ENCODE data around the gene TRAF4. TPM values are rescaled to one million over a fixed set of nuclear protein-coding genes. Genes with fewer than 3 reads are reported as not detected.
"Not testable (repeated sequence)": the region's sequence is repeated elsewhere in the genome, so short reads cannot be mapped to it uniquely, and the experiment has no call there.

TRAF4 gene
- total RNA-seq, 1 donor from 2014 or later = 178 TPM

GRCh38 chr17:28765038-28765437 is 21.2 kb downstream of the TRAF4 start:
- Mint-ChIP-seq H3K27me3 (ENCODE audit: insufficient read depth) (no peaks in the 10 kb centered on the region), H3K27ac (peak overlapping the region; percentile 52), H3K4me1 (ENCODE audit: low read depth) (peaks cover 26% of the 10 kb centered on the region), H3K36me3 (ENCODE audit: low read depth) (peaks cover 10% of the 10 kb centered on the region), H3K4me3 (no peak overlapping the region), H3K9me3 (no peaks in the 10 kb centered on the region)
- DNase-seq (ENCODE audit: low spot score) = no peak
- intact Hi-C loops (cut with micrococcal nuclease) = loop anchor here (10.0 kb wide), 1 partner anchor 350 kb away; no protein-coding TSS in a partner anchor

- Mint-ChIP-seq H3K27me3 (ENCODE audit: insufficient read depth) (no peaks in the 10 kb centered on the region), H3K9me3 (no peaks in the 10 kb centered on the region), H3K4me3 (no peak overlapping the region), H3K36me3 (ENCODE audit: low read depth) (peaks cover 16% of the 10 kb centered on the region), H3K4me1 (ENCODE audit: low read depth) (peaks cover 20% of the 10 kb centered on the region), H3K27ac (no peak overlapping the region)
- intact Hi-C loops (cut with micrococcal nuclease) = no loop called here
- no peak for DNase-seq (ENCODE audit: low spot score)
Measured at GRCh38 chr17:28773736-28774135, 29.9 kb downstream of the TRAF4 start.

- no peak for DNase-seq (ENCODE audit: low spot score)
- intact Hi-C loops (cut with micrococcal nuclease) = no loop called here
- H3K4me3 Mint-ChIP-seq = no peak overlapping the region
- H3K9me3 Mint-ChIP-seq = no peaks in the 10 kb centered on the region
- no peak overlapping the region for H3K27ac Mint-ChIP-seq
- H3K36me3 Mint-ChIP-seq (ENCODE audit: low read depth) = peaks cover 20% of the 10 kb centered on the region
- H3K4me1 Mint-ChIP-seq (ENCODE audit: low read depth) = peaks cover 24% of the 10 kb centered on the region
- no peaks in the 10 kb centered on the region for H3K27me3 Mint-ChIP-seq (ENCODE audit: insufficient read depth)
Measured at GRCh38 chr17:28774206-28774605, 30.4 kb downstream of the TRAF4 start.

- intact Hi-C loops (cut with micrococcal nuclease) = no loop called here
- no peak overlapping the region for H3K4me3 Mint-ChIP-seq
- H3K36me3 Mint-ChIP-seq (ENCODE audit: low read depth) = peaks cover 21% of the 10 kb centered on the region
- no peak for DNase-seq (ENCODE audit: low spot score)
- H3K4me1 Mint-ChIP-seq (ENCODE audit: low read depth) = peaks cover 25% of the 10 kb centered on the region
- no peaks in the 10 kb centered on the region for H3K9me3 Mint-ChIP-seq
- H3K27me3 Mint-ChIP-seq (ENCODE audit: insufficient read depth) = no peaks in the 10 kb centered on the region
- H3K27ac Mint-ChIP-seq = peak overlapping the region; percentile 44
Measured at GRCh38 chr17:28777178-28777577, 33.4 kb downstream of the TRAF4 start.

GRCh38 chr17:28779601-28780000 is 35.8 kb downstream of the TRAF4 start:
- H3K4me3 Mint-ChIP-seq; H3K27ac Mint-ChIP-seq; DNase-seq (ENCODE audit: low spot score); H3K27me3 Mint-ChIP-seq (ENCODE audit: insufficient read depth); intact Hi-C loops (cut with micrococcal nuclease); H3K9me3 Mint-ChIP-seq: not testable (repeated sequence)
- H3K4me1 Mint-ChIP-seq (ENCODE audit: low read depth) = peaks cover 25% of the 10 kb centered on the region
- peaks cover 15% of the 10 kb centered on the region for H3K36me3 Mint-ChIP-seq (ENCODE audit: low read depth)

GRCh38 chr17:28783161-28783560 is 39.4 kb downstream of the TRAF4 start:
- H3K36me3 Mint-ChIP-seq (ENCODE audit: low read depth) = peaks cover 7% of the 10 kb centered on the region
- H3K27me3 Mint-ChIP-seq (ENCODE audit: insufficient read depth) = no peaks in the 10 kb centered on the region
- no peaks in the 10 kb centered on the region for H3K9me3 Mint-ChIP-seq
- H3K27ac Mint-ChIP-seq = no peak overlapping the region
- no peak overlapping the region for H3K4me3 Mint-ChIP-seq
- DNase-seq (ENCODE audit: low spot score) = no peak
- intact Hi-C loops (cut with micrococcal nuclease) = no loop called here
- H3K4me1 Mint-ChIP-seq (ENCODE audit: low read depth) = peaks cover 9% of the 10 kb centered on the region

GRCh38 chr17:28788100-28788499 is 44.3 kb downstream of the TRAF4 start:
- Mint-ChIP-seq H3K27me3 (ENCODE audit: insufficient read depth) (no peaks in the 10 kb centered on the region), H3K27ac (no peak overlapping the region), H3K36me3 (ENCODE audit: low read depth) (peaks cover 4% of the 10 kb centered on the region), H3K9me3 (no peaks in the 10 kb centered on the region), H3K4me3 (no peak overlapping the region), H3K4me1 (ENCODE audit: low read depth) (peaks cover 16% of the 10 kb centered on the region)
- intact Hi-C loops (cut with micrococcal nuclease) = no loop called here
- no peak for DNase-seq (ENCODE audit: low spot score)

GRCh38 chr17:28792877-28793661 is 49.3 kb downstream of the TRAF4 start:
- Mint-ChIP-seq H3K36me3 (ENCODE audit: low read depth) (peaks cover 7% of the 10 kb centered on the region), H3K9me3 (no peaks in the 10 kb centered on the region), H3K27me3 (ENCODE audit: insufficient read depth) (no peaks in the 10 kb centered on the region), H3K4me1 (ENCODE audit: low read depth) (peaks cover 20% of the 10 kb centered on the region), H3K4me3 (no peak overlapping the region), H3K27ac (no peak overlapping the region)
- intact Hi-C loops (cut with micrococcal nuclease) = no loop called here
- DNase-seq (ENCODE audit: low spot score) = no peak

GRCh38 chr17:28794846-28795441 is 51.1 kb downstream of the TRAF4 start:
- intact Hi-C loops (cut with micrococcal nuclease); H3K4me3 Mint-ChIP-seq; H3K9me3 Mint-ChIP-seq; H3K27me3 Mint-ChIP-seq (ENCODE audit: insufficient read depth); H3K36me3 Mint-ChIP-seq (ENCODE audit: low read depth); H3K27ac Mint-ChIP-seq; DNase-seq (ENCODE audit: low spot score): not testable (repeated sequence)
- H3K4me1 Mint-ChIP-seq (ENCODE audit: low read depth) = peaks cover 11% of the 10 kb centered on the region

GRCh38 chr17:28796062-28796461 is 52.3 kb downstream of the TRAF4 start:
- H3K36me3 Mint-ChIP-seq (ENCODE audit: low read depth) = peaks cover 5% of the 10 kb centered on the region
- H3K4me1 Mint-ChIP-seq (ENCODE audit: low read depth) = peaks cover 6% of the 10 kb centered on the region
- H3K9me3 Mint-ChIP-seq = no peaks in the 10 kb centered on the region
- no peak overlapping the region for H3K4me3 Mint-ChIP-seq
- H3K27me3 Mint-ChIP-seq (ENCODE audit: insufficient read depth) = no peaks in the 10 kb centered on the region
- intact Hi-C loops (cut with micrococcal nuclease) = no loop called here
- H3K27ac Mint-ChIP-seq = no peak overlapping the region
- no peak for DNase-seq (ENCODE audit: low spot score)

Other genes with a start within 250 kb of the TRAF4 start
- gene FOXN1, start 237.7 kb upstream of the TRAF4 start, total RNA-seq = not detected in 2 replicates
- 63.3 and 63.9 TPM in 2 replicates for gene UNC119, start 191.4 kb upstream of the TRAF4 start, total RNA-seq
- 57.8 and 61.2 TPM in 2 replicates for gene PIGS, start 172.5 kb upstream of the TRAF4 start, total RNA-seq
- gene ALDOC, start 167.1 kb upstream of the TRAF4 start, total RNA-seq = 44.0 and 47.6 TPM in 2 replicates
- gene SPAG5, start 145.0 kb upstream of the TRAF4 start, total RNA-seq = 81.9 and 83.1 TPM in 2 replicates
- 38.4 and 42.9 TPM in 2 replicates for gene RSKR, start 129.8 kb upstream of the TRAF4 start, total RNA-seq
- 210 and 212 TPM in 2 replicates for gene BLTP2, start 98.9 kb upstream of the TRAF4 start, total RNA-seq
- gene SDF2, start 82.1 kb upstream of the TRAF4 start, total RNA-seq = 47.9 and 51.0 TPM in 2 replicates
- gene SUPT6H, start 81.8 kb upstream of the TRAF4 start, total RNA-seq = 106 and 108 TPM in 2 replicates
- gene PROCA1, start 32.1 kb upstream of the TRAF4 start, total RNA-seq = 4.4 and 5.2 TPM in 2 replicates
- gene RAB34, start 26.1 kb upstream of the TRAF4 start, total RNA-seq = 17.6 and 18.2 TPM in 2 replicates
- gene RPL23A, start 24.0 kb upstream of the TRAF4 start, total RNA-seq = 1,513 and 1,534 TPM in 2 replicates
- 9.5 and 11.5 TPM in 2 replicates for gene TLCD1, start 17.8 kb upstream of the TRAF4 start, total RNA-seq
- gene NEK8, start 15.2 kb upstream of the TRAF4 start, total RNA-seq = 5.2 and 5.4 TPM in 2 replicates
- 27.5 and 28.1 TPM in 2 replicates for gene FAM222B, start 98.8 kb downstream of the TRAF4 start, total RNA-seq
- 60.4 and 61.5 TPM in 2 replicates for gene ERAL1, start 111.0 kb downstream of the TRAF4 start, total RNA-seq
- gene FLOT2, start 153.7 kb downstream of the TRAF4 start, total RNA-seq = 92.2 and 98.8 TPM in 2 replicates
- gene DHRS13, start 159.1 kb downstream of the TRAF4 start, total RNA-seq = 34.6 and 34.9 TPM in 2 replicates
- 58.4 and 64.9 TPM in 2 replicates for gene PHF12, start 207.5 kb downstream of the TRAF4 start, total RNA-seq

Measured in activated T-helper 1 cell treated with anti-CD3 and anti-CD28 coated beads, Interleukin-12 subunit alpha, Interleukin-12 subunit beta, Interleukin-2, Interleukin-4 antibody, amounts not matched to agents 30 ng/mL and 10 ng/mL and 1 ng/mL, durations not matched to agents 14 hours and 24 hours and 36 hours (primary cell).